SK-N-SH (cell line): ENCODE results near the gene IDH2. TPM values are rescaled to one million over a fixed set of nuclear protein-coding genes. Genes with fewer than 3 reads are reported as not detected.
"Not testable (repeated sequence)": the region's sequence is repeated elsewhere in the genome, so short reads cannot be mapped to it uniquely, and the experiment has no call there.

Experiments used
- CTCF ChIA-PET: fragments of 300-600, 350-600 bp; formaldehyde crosslinking; extraction: SDS; loops from one replicate; lab custom pipeline; 2021; lab: Yijun Ruan, JAX
- POLR2A ChIA-PET: fragments of 350-600 bp; sonication (Branson Sonifier 250); formaldehyde crosslinking; extraction: SDS; loops from one replicate; lab custom pipeline; 2020; ENCODE audit warnings: antibody characterized with exemption, inconsistent platforms; lab: Yijun Ruan, JAX
- DNase-seq: peaks from one replicate; pipeline ENCODE4 v3.0.0; 2012
- H2AFZ ChIP-seq: fragments of 200-600 bp; sonication (generic); 2 replicates; pipeline ENCODE4 v1.8.1; 2016; ENCODE audit warnings: antibody characterized with exemption, mild to moderate bottlenecking, low read depth
- H3F3A ChIP-seq: fragments of 200-600 bp; sonication (generic); replicated peaks from 2 replicates; pipeline ENCODE3; 2016; ENCODE audit warnings: antibody characterized with exemption, mild to moderate bottlenecking; ENCODE audit not compliant: insufficient read depth
- H3K27ac ChIP-seq, 2 experiments: fragments of 200-500 bp in 1 of 2; fragments of 200-600 bp in 1 of 2; sonication (Bioruptor generic) in 1 of 2; sonication (generic), shearing (Covaris generic) in 1 of 2; 2 replicates each; pipeline versions ENCODE4 v1.5.1 to v1.6.1; 2014 to 2016; ENCODE audit warnings: low read depth in 2 of 2, inconsistent platforms in 1 of 2, low read length in 1 of 2, mild to moderate bottlenecking in 1 of 2, mixed read lengths in 1 of 2
- H3K27me3 ChIP-seq: fragments of 200-600 bp; sonication (generic), shearing (Covaris generic); 2 replicates; pipeline ENCODE4 v1.6.1; 2016; ENCODE audit warnings: mixed run types; ENCODE audit not compliant: insufficient read depth
- H3K36me3 ChIP-seq, 2 experiments: fragments of 200-500 bp in 1 of 2; fragments of 200-600 bp in 1 of 2; sonication (Bioruptor generic) in 1 of 2; sonication (generic) in 1 of 2; replicated peaks in 1 of 2; 2 replicates each; pipeline versions ENCODE3 to v1.5.1; 2014 to 2016; ENCODE audit warnings: low read length in 1 of 2, mild to moderate bottlenecking in 1 of 2; ENCODE audit not compliant: insufficient read depth in 2 of 2, control insufficient read depth in 1 of 2
- H3K4me1 ChIP-seq, 2 experiments: fragments of 200-500 bp in 1 of 2; fragments of 200-600 bp in 1 of 2; sonication (Bioruptor generic) in 1 of 2; sonication (generic), shearing (Covaris generic) in 1 of 2; 2 replicates each; pipeline versions ENCODE4 v1.5.1 to v1.6.1; 2014 to 2016; ENCODE audit warnings: low read depth in 1 of 2, low read length in 1 of 2, mixed run types in 1 of 2; ENCODE audit not compliant: insufficient read depth in 2 of 2, control insufficient read depth in 1 of 2
- H3K4me2 ChIP-seq: fragments of 200-600 bp; sonication (generic), shearing (Covaris generic); 2 replicates; pipeline ENCODE4 v1.6.1; 2017; ENCODE audit warnings: mixed run types
- H3K4me3 ChIP-seq, 2 experiments: fragments of 200-500 bp in 1 of 2; fragments of 200-600 bp in 1 of 2; sonication (Bioruptor generic) in 1 of 2; sonication (generic), shearing (Covaris generic) in 1 of 2; 2 replicates each; pipeline versions ENCODE4 v1.5.1 to v1.8.1; 2014 to 2016; ENCODE audit warnings: low read depth in 2 of 2, inconsistent platforms in 1 of 2, low read length in 1 of 2, mild to moderate bottlenecking in 1 of 2, mixed read lengths in 1 of 2, moderate library complexity in 1 of 2
- H3K79me2 ChIP-seq: fragments of 200-600 bp; sonication (generic); 2 replicates; pipeline ENCODE4 v1.8.1; 2017; ENCODE audit warnings: mild to moderate bottlenecking; ENCODE audit not compliant: insufficient read depth
- H3K9ac ChIP-seq: fragments of 200-600 bp; sonication (generic); 2 replicates; pipeline ENCODE4 v1.6.1; 2017; ENCODE audit warnings: mixed run types
- H3K9me2 ChIP-seq: fragments of 200-600 bp; sonication (generic); 2 replicates; pipeline ENCODE4 v1.6.1; 2017; ENCODE audit warnings: mixed run types
- H3K9me3 ChIP-seq: fragments of 200-600 bp; sonication (generic); 2 replicates; pipeline ENCODE4 v1.6.1; 2017; ENCODE audit warnings: mixed run types, mild to moderate bottlenecking, moderate library complexity
- H4K20me1 ChIP-seq: fragments of 200-600 bp; sonication (generic); 2 replicates; pipeline ENCODE4 v1.6.1; 2017; ENCODE audit warnings: mild to moderate bottlenecking, mixed run types; ENCODE audit not compliant: insufficient read depth
- CTCF ChIP-seq: fragments of 200-600 bp; sonication (generic); IDR thresholded peaks from 2 replicates; pipeline ENCODE4 v1.6.1; 2017; ENCODE audit warnings: antibody characterized with exemption, mild to moderate bottlenecking, moderate library complexity
- ELF1 ChIP-seq: IDR thresholded peaks from 2 replicates; pipeline ENCODE4 v1.4.0; 2012
- EP300 ChIP-seq, 2 experiments: IDR thresholded peaks; 2 replicates each; pipeline versions ENCODE4 v1.4.0 to v1.6.1; 2012; ENCODE audit warnings: borderline replicate concordance in 1 of 2, low read depth in 1 of 2, low read length in 1 of 2
- FOSL2 ChIP-seq: IDR thresholded peaks from 2 replicates; pipeline ENCODE4 v1.4.0; 2012; ENCODE audit warnings: low read depth, mild to moderate bottlenecking, moderate library complexity, borderline replicate concordance
- JUND ChIP-seq: IDR thresholded peaks from 2 replicates; pipeline ENCODE4 v1.4.0; 2012
- MEF2A ChIP-seq: IDR thresholded peaks from 2 replicates; pipeline ENCODE4 v1.4.0; 2012; ENCODE audit warnings: low read depth, borderline replicate concordance
- POLR2AphosphoS5 ChIP-seq: IDR thresholded peaks from 2 replicates; pipeline ENCODE4 v1.6.1; 2012; ENCODE audit warnings: low read depth, low read length
- RCOR1 ChIP-seq: fragments of 150-350 bp; IDR thresholded peaks from 2 replicates; pipeline ENCODE4 v1.6.1; 2017; ENCODE audit warnings: antibody characterized with exemption, low read length
- YY1 ChIP-seq: IDR thresholded peaks from 2 replicates; pipeline ENCODE4 v1.4.0; 2012; ENCODE audit warnings: low read depth, mild to moderate bottlenecking
- ZBTB33 ChIP-seq: IDR thresholded peaks from 2 replicates; pipeline ENCODE4 v1.4.0; 2012; ENCODE audit warnings: low read depth, borderline replicate concordance
- WGBS: methylation state at CpG from one replicate; pipeline ENCODE4 v1.1.6; 2017; ENCODE audit warnings: low lambda C conversion rate; 5-methylcytosine and 5-hydroxymethylcytosine counted together
- polyA plus RNA-seq, 3 experiments: library from polyadenylated mRNA; depleted of rRNA; stranded (reverse); fragments of >200 nt; gene quantifications; 2 replicates each; pipeline ENCODE4 v1.2.3, GENCODE V29; 2012
- TF ChIP-seq, protein P1 (sequence below): IDR thresholded peaks from 2 replicates; pipeline ENCODE4 v1.4.0; 2012; ENCODE audit warnings: low read depth, borderline replicate concordance

IDH2 gene
- polyA plus RNA-seq, 1 of the 3 experiments (the other 2 are of a cell fraction): 25.2 TPM

DNA sequence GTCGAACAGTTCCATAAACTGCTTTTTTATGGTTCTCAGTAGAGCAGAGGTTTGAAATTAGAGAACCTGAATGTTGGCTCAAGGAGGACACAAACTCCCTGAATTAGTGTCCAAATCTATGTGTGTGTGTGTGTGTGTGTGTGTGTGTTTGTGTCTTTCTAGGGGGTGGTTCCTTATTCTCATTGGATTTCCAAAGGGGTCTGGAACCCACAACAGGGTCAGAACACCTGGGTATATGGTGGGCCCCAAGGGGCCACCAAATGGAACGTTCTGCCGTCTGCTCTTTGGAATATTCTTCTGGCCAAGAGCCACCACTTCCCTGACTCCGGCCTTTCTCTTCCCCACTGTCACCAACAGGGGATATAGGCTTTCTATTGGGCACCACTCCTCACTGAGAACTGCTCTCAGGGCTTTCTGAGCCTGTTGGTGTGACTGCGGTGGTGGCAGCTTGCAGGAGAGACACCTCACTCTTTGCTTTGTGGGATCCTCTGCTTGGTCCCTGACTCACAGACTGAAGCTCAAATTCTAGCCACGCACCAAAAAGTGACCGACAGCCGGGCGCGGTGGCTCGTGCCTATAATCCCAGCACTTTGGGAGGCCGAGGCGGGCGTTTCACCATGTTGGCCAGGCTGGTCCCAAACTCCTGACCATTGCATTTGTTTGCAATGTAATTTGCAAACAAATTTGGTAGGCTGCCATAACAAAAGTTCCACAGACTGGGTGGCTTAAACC lies 47.5 kb upstream of the IDH2 start:
- Histone ChIP-seq H3K27me3 (no peaks in the 10 kb centered on the region), H3K27ac (peak overlapping the region in 1 of 2 experiments; percentile 41; a peak in 2 of 4 replicates), H3K9me3 (no peaks in the 10 kb centered on the region), H3K9me2 (no peaks in the 10 kb centered on the region), H4K20me1 (no peaks in the 10 kb centered on the region), H3K79me2 (no peaks in the 10 kb centered on the region), H3K4me1 (peaks cover 0 to 28% of the 10 kb centered on the region in 2 experiments; a peak in 1 of 4 replicates), H3F3A (no peaks in the 10 kb centered on the region), H3K9ac (no peak overlapping the region), H3K36me3 (no peaks in the 10 kb centered on the region), H3K4me3 (no peak overlapping the region), H2AFZ (peak overlapping the region; percentile 62; the same call in 1 of the 2 replicates), H3K4me2 (no peak overlapping the region)
- ChIA-PET CTCF (interaction anchor here (0.7 to 4.6 kb wide), 9 partner anchors 11 to 255 kb away, joined by 3 to 27 read pairs (median 6); partner anchors contain the start of genes CIB1 and GDPGP1), POLR2A (interaction anchor here (1.0 to 1.6 kb wide), 3 partner anchors 34 to 99 kb away, joined by 3 to 5 read pairs (median 4); partner anchors contain the start of genes IDH2 and TTLL13)
- DNase-seq: no peak
- 87% methylated on average over 12 of the region's 14 CpGs for WGBS
- no peak for TF ChIP-seq MEF2A
- TF ChIP-seq JUND: no peak
- TF ChIP-seq RCOR1: no peak
- TF ChIP-seq ELF1: no peak
- no peak for TF ChIP-seq YY1
- TF ChIP-seq POLR2AphosphoS5: no peak
- TF ChIP-seq FOSL2: no peak
- TF ChIP-seq, protein P1, sequence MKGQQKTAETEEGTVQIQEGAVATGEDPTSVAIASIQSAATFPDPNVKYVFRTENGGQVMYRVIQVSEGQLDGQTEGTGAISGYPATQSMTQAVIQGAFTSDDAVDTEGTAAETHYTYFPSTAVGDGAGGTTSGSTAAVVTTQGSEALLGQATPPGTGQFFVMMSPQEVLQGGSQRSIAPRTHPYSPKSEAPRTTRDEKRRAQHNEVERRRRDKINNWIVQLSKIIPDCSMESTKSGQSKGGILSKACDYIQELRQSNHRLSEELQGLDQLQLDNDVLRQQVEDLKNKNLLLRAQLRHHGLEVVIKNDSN: no peak
- no peak for TF ChIP-seq ZBTB33
- no peak for TF ChIP-seq EP300 (IDR thresholded peaks at IDR 0.05; ENCODE audit: borderline replicate concordance in 1 of 2, low read depth in 1 of 2, low read length in 1 of 2)
- TF ChIP-seq CTCF: no peak

DNA sequence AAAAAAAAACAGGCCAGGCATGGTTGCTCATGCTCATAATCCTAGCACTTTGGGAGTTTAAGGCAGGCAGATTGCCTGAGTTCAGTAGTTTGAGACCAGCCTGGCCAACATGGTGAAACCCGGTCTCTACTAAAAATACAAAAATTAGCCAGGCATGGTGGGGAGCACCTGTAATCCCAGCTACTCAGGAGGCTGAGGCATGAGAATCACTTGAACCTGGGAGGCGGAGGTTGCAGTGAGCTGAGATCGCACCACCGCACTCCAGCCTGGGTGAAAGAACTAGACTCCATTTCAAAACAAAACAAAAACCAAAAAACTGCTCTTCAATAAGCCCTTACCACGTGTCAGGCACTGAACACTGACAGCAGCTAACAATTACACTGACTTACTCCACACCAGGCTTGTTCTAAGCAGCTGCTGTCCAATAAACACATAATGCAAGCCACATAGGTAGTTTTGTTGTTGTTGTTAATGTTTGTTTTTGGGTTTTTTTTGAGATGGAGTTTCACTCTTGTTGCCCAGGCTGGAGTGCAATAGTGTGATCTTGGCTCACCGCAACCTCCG lies 44.0 kb upstream of the IDH2 start:
- H3K4me2 ChIP-seq, POLR2A ChIA-PET, DNase-seq, H3K9ac ChIP-seq, H4K20me1 ChIP-seq, H3K4me3 ChIP-seq, H3K9me3 ChIP-seq, H3F3A ChIP-seq, H3K36me3 ChIP-seq, H2AFZ ChIP-seq, H3K27ac ChIP-seq, H3K79me2 ChIP-seq, H3K27me3 ChIP-seq, H3K9me2 ChIP-seq: not testable (repeated sequence)
- CTCF ChIA-PET: interaction anchor here (0.9 to 1.8 kb wide), 7 partner anchors 56 to 606 kb away, joined by 3 to 9 read pairs (median 4); no protein-coding TSS in a partner anchor
- 99% methylated on average over 7 of the region's 7 CpGs for WGBS
- peaks cover 0 to 18% of the 10 kb centered on the region in 2 experiments; a peak in 1 of 4 replicates for H3K4me1 ChIP-seq
